ENCODE results near the gene MRTFA.

GRCh38 chr22:40414838-40415505 lies 221.5 kb downstream of the MRTFA start:
- TF ChIP-seq POLR2AphosphoS5 (IDR thresholded peaks at IDR 0.05; ENCODE audit: low read depth, low read length) (no peak), POLR2A (IDR thresholded peaks at IDR 0.05; ENCODE audit: low read depth, low read length) (no peak), TAF1 (IDR thresholded peaks at IDR 0.05; ENCODE audit: borderline replicate concordance, low read depth, low read length) (no peak)
